ENCODE measurements around the gene GAB3.

- TF ChIP-seq CTCF (IDR thresholded peaks at IDR 0.05) (no peak), POLR2A (IDR thresholded peaks at IDR 0.05) (no peak)
Observed at GRCh38 chrX:154727871-154728270, 23.0 kb downstream of the GAB3 start.
